ENCODE measurements around the gene HGS. TPM values are rescaled to one million over a fixed set of nuclear protein-coding genes. Genes with fewer than 3 reads are reported as not detected.

Gene HGS
- total and polyA plus RNA-seq, 8 donors = 39.3 to 174 (median 45.2) TPM

- H3K36me3 ChIP-seq = peaks cover 0 to 21% (median 0%) of the 10 kb centered on the region in 3 donors
- no peak overlapping the region for H3K27ac ChIP-seq
- no peaks in the 10 kb centered on the region for H3K9me3 ChIP-seq
- H3K27me3 ChIP-seq = no peaks in the 10 kb centered on the region
- ATAC-seq (no peak), FAIRE-seq (no peak), DNase-seq (peak in 2 of 6 donors; percentile 47 to 76)
- intact Hi-C loops (cut with DNase I) = no loop called here
- H3K4me3 ChIP-seq = no peak overlapping the region
- H3K4me1 ChIP-seq = peaks cover 4 to 20% (median 11%) of the 10 kb centered on the region in 3 donors
- WGBS, 2 donors = 91 to 92% methylated on average over 38 to 43 of the region's 43 CpGs
- TF ChIP-seq, protein P1, sequence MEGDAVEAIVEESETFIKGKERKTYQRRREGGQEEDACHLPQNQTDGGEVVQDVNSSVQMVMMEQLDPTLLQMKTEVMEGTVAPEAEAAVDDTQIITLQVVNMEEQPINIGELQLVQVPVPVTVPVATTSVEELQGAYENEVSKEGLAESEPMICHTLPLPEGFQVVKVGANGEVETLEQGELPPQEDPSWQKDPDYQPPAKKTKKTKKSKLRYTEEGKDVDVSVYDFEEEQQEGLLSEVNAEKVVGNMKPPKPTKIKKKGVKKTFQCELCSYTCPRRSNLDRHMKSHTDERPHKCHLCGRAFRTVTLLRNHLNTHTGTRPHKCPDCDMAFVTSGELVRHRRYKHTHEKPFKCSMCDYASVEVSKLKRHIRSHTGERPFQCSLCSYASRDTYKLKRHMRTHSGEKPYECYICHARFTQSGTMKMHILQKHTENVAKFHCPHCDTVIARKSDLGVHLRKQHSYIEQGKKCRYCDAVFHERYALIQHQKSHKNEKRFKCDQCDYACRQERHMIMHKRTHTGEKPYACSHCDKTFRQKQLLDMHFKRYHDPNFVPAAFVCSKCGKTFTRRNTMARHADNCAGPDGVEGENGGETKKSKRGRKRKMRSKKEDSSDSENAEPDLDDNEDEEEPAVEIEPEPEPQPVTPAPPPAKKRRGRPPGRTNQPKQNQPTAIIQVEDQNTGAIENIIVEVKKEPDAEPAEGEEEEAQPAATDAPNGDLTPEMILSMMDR (IDR thresholded peaks at IDR 0.05) = no peak
Measured at GRCh38 chr17:81715872-81716673, 32.3 kb downstream of the HGS start.

DNA sequence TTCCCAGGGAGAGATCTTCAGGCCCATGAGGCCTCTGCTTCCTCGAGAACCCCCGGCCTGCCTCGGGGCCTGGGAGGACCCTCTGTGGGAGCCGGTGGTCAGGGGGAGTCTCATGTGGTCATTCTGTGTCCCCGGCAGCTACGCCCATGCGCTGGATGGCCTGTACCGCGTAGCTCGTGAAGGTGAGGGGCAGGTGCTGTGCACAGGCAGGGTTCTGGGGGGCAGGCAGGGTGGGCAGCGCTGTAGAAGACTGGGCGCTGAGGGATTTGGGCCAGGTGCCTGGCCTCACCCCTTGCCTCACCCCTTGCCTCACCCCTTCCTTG is 32.8 kb downstream of the HGS start:
- ATAC-seq (no peak), DNase-seq (peak in 1 of 6 donors; percentile 35), FAIRE-seq (no peak)
- Histone ChIP-seq H3K27me3 (no peaks in the 10 kb centered on the region), H3K4me1 (peaks cover 0 to 15% (median 6%) of the 10 kb centered on the region in 3 donors), H3K4me3 (no peak overlapping the region), H3K36me3 (peaks cover 0 to 21% (median 0%) of the 10 kb centered on the region in 3 donors), H3K27ac (no peak overlapping the region), H3K9me3 (no peaks in the 10 kb centered on the region)
- TF ChIP-seq, protein P1 (IDR thresholded peaks at IDR 0.05) = no peak
- 94 to 96% methylated on average over 12 of the region's 12 CpGs for WGBS, 2 donors
- intact Hi-C loops (cut with DNase I) = no loop called here

DNA sequence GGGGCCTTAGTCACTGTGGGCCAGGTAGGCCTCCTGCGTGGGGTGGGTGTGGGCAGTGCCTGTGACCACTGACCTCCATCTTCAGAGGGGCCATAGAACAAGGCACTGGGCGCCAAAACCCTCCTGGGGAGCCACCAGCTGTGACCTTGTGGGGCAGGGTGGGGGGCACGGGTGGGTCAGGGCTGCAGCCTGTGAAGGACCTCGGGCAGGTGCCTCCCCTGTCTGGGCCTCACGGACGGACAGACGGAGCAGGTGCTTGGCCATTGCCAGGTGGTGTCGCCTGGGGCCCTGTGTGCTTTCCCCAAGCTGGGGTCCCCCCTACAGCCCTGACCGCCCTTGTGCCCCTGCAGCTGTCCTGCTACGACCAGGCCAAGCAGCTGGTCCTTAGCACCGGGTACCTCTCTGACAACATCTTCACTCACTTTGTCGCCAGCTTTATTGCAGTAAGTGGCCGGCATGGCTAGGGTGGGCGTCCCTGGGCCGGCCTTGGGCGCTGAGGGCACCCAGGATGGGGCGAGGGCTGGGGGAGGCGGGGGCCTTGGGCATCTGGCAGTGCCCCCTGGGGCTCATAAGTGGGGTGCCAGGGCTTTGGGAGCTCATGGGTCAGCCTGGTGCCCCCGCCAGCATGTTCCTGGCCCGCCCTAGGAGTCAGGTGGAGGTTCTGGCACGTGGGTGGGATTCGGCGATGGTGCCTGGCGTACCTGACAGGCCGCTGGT is 33.4 kb downstream of the HGS start:
- TF ChIP-seq, protein P1 (IDR thresholded peaks at IDR 0.05) = no peak
- no peak for FAIRE-seq
- Histone ChIP-seq H3K36me3 (peaks cover 0 to 21% (median 0%) of the 10 kb centered on the region in 3 donors), H3K4me3 (no peak overlapping the region), H3K9me3 (no peaks in the 10 kb centered on the region), H3K4me1 (peaks cover 0 to 20% (median 6%) of the 10 kb centered on the region in 3 donors), H3K27ac (no peak overlapping the region), H3K27me3 (no peaks in the 10 kb centered on the region)
- no peak for ATAC-seq
- DNase-seq = peak in 2 of 6 donors; percentile 37 to 76
- intact Hi-C loops (cut with DNase I) = no loop called here
- WGBS, 2 donors = 94 to 97% methylated on average over 25 of the region's 25 CpGs

GRCh38 chr17:81717766-81718089 is 33.9 kb downstream of the HGS start:
- no peak overlapping the region for H3K4me3 ChIP-seq
- no peaks in the 10 kb centered on the region for H3K9me3 ChIP-seq
- DNase-seq = no peak
- H3K27me3 ChIP-seq = no peaks in the 10 kb centered on the region
- peaks cover 1 to 25% (median 11%) of the 10 kb centered on the region in 3 donors for H3K4me1 ChIP-seq
- no peak for FAIRE-seq
- WGBS, 2 donors = 93 to 94% methylated on average over 9 of the region's 9 CpGs
- H3K36me3 ChIP-seq = peaks cover 0 to 21% (median 0%) of the 10 kb centered on the region in 3 donors
- intact Hi-C loops (cut with DNase I) = no loop called here
- H3K27ac ChIP-seq = no peak overlapping the region
- TF ChIP-seq, protein P1 (IDR thresholded peaks at IDR 0.05) = no peak
- no peak for ATAC-seq
